ENCODE measurements around the gene FUT6.

Gene FUT6

DNA sequence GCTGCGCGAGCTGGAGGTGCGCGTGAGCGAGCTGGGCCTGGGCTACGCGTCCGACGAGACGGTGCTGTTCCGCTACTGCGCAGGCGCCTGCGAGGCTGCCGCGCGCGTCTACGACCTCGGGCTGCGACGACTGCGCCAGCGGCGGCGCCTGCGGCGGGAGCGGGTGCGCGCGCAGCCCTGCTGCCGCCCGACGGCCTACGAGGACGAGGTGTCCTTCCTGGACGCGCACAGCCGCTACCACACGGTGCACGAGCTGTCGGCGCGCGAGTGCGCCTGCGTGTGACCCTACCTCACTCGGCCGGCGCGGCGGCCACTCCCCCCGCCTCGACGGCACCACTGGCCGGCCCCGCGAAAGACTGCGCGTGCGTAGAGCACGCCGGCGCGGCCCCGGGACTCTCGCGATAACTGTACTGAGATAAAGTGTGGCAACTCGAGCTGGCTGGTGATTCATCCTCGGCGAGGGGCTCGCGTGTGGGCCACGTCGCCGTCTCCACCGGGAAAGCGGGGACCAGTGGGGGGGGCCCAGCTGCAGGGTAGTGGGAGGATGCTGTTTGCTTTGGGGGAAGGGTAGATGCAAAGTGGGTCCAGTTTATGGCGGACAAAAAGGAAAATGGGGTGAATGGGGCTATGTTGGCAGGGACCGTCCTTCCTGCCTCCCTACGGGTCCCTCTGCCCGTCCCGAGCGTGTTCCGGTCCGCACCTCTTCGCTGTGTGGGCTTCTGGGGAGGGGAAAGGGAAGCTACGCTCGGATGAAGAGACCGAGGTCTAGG is 11.4 kb downstream of the FUT6 start:
- DNase-seq (ENCODE audit: low spot score): peak; percentile 31

DNA sequence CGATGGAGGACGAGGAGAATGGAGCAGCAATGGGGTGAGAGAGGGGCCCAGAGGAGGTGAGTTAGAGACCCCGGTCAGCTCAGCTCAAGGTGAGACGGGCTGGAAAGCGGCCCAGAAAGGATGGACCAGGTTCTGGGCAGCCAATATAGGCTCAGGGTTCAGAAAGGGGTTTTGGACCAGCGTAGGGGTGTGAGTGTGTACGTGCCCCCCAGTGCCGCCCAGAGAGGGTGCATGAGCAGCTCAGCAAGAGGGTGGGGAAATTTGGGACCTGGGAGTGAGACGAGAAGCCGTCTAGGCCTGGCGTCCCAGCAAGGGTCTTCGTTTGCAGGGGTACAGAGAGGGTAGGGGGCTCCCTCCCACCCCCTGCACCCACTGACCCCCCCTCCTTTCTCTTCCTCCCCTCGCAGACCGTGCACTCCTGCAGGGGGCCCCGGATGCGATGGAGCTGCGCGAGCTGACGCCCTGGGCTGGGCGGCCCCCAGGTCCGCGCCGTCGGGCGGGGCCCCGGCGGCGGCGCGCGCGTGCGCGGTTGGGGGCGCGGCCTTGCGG is 12.1 kb downstream of the FUT6 start:
- no peak for DNase-seq (ENCODE audit: low spot score)

DNA sequence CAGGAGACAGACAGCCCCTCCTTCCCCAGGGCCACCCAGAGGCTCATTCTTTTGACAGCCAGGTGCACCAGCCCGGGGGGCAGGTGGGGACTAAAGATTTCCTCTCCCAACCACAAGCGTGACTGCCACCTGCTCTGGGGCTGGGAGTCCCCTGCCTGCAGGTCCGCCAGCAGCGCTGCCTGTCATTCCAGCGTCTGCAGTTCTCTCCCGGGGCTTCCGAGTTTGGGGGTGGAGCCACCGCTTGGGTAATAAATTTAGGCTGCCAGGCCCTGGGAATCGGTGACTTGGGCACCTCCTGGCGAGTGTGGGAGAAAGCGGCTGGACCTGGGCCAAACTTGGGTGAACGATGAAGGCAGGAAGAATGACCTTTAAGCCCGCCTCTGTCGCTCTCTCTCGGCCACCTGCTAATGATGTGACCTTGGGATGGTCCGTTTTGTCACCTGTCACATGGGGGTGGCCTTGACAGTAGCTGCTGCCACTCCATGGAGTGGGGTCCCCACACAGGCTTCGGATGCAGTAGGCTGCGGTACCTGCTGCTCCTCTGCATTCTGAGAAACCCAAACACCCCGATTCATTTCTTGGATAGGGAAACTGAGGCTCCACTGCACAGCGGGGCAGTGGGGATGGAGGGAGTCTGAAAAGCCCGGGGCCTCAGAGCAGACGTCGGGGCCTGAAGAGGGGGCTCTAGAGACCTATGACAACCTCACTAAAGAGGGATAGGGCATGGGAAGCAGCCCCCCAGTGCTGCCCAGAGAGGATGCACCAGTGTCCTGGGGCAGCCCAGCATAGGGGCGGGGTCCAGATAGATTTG is 12.8 kb downstream of the FUT6 start:
- no peak for DNase-seq (ENCODE audit: low spot score)

DNA sequence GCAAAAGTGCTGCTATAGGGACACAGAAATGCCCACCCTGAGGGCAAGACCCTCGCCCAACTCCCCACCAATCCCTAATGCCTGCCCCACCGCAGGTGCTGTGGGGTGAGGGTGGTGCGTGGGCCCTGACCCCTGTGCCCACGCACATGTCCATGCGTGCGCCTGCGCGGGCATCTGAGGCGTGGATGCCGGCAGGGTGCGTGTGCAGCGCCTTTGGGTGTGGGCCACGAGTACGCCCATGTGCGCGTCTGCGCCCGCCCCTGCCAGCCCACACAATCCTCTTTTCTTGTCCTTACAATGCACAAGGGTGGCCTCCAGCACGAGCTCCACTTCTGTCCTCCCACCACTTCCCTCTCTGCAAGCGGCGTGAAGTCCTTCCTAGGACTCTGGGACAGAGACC is 14.3 kb downstream of the FUT6 start:
- DNase-seq (ENCODE audit: low spot score): no peak

DNA sequence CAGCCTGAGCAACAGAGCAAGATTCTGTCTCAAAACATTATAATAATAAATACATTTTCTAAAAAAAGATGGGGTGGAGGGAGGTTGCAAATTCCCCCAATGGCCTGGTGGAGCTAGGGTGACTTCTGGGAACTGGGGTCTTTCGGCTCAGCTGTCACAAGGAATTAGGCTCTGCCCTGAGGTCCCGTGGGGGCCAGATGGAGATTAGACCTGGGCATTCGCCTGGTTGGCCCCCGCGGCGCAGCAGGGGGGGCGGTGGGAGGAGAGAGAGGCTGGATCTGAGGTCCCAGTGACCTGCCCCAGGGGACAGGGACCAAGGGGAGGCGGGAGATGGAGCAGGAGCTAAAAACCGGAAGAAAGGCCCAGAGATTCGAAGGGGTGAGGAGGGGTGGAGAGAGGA is 14.8 kb downstream of the FUT6 start:
- no peak for DNase-seq (ENCODE audit: low spot score)

DNA sequence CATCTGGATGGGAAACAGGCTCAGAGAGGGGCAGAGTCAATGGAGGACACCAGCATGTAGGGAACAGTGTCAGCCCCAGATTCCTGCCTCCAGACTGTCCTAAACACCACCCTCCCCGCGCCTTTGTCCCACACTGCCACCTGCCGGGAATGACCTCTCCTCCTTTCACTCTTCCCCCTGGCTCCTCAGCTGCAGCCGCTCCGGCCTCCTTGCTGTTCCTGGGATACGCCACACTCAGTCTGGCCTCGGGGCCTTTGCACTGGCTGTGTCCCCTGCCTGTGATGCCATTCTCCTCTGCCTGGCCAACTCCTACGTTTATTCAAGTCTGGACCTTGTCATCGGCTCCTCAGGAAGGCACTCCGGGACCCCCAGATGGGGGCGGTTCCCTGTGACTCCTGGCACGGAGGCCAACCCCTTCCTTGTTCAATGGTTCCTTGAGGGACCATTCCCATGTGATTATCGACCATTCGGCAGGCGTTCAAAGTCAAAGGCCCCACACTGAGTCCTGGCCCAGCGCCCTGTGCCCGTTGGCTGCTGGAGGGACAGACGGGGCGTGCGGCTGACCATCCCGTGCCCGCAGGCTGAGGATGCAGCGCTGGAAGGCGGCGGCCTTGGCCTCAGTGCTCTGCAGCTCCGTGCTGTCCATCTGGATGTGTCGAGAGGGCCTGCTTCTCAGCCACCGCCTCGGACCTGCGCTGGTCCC is 15.8 kb downstream of the FUT6 start:
- DNase-seq (ENCODE audit: low spot score): no peak

DNA sequence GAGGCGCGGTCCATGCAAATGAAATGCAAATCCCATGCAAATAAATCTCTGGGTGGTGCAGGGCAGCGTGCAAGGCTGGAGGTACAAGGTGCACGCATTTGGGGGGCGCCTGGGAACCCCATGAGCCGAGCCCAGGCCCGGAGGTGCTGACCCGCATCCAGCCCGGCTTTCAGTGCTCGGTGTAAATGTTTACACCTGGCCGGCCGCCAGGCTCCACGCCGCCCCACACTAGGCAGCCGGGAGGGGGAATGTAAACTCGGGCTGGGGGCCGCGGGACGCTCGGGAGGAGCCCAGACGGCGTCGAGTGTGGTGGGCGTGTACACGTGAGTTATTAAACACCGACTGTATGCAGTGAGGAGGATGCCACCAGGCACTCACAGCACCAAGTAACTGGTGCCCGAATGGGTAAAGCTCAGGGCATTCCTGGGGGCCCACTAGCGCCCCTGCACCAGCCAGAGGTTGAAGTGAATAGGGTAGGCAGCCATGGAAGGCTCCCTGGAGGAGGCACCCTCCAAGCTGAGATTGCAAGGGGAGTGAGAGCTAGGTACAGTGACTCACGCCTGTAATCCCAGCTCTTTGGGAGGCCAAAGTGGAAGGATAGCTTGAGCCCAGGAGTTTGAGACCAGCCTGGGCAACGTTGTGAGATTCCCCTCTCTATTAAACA is 17.2 kb downstream of the FUT6 start:
- no peak for DNase-seq (ENCODE audit: low spot score)

DNA sequence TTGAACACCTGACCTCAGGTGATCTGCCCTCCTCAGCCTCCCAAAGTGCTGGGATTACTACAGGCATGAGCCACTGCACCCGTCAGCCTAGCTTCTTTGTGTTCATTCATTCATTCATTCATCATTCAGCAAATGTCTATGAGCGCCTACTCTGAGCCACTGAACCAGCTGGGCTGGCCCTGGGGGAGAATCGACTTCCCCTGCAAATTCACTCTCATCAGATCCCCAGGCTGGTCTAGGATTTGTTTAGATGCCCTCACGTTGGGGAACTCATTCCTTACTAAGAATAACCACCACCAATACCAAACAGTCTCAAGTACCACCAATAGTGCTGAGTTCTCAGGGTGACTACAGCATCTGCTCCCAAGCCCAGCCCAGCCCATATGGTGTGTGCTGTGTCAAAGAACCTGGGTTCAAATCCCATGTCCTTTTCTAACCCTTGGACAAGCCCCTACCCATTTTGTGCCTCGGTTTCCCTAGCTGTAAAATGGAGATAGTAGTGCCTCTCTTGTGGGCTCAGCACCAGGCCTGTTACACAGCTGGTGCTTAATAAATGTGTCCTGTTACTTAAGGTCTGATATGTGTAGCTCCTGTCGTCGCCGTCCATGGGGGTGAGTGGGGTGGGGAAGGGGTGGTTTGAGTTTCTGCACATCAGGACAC is 17.9 kb downstream of the FUT6 start:
- no peak for DNase-seq (ENCODE audit: low spot score)

DNA sequence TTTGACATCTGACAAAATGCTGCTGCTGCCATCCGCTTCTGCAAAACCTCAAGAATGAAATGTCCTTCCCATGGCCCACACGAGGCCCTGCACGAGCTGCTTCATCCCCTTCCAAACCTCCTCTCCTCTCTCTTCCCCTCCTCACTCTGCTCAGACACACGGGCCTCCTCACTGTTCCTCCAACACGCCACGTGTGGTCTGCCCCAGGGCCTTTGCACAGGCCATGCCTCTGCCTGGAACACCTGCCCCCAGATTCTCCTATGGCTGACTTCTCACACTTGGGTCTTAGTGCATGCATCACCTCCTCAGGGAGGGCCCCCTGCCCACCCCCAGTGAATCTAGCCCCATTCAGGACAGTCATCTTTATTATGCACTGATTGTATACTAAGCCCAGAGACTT is 18.7 kb downstream of the FUT6 start:
- DNase-seq (ENCODE audit: low spot score): no peak

DNA sequence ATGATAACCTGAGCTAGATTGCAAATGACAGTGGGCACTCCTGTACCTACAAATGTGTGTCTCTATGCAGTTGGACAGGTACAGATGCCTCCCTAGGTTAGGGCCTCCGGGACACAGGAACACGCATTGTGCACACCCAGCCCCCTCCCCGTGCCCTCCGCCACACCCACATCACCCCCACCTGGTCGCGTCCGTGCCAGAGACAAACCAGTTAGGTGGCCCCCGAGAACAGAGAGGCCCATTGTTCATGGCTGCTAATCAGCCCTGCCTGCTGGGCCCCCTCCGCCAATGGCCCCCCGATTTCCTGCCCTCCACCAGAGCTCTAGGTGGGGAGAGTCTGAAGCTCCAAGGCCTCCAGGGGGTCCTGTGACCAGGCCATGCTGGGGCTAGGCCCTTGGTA is 20.9 kb downstream of the FUT6 start:
- no peak for DNase-seq (ENCODE audit: low spot score)

DNA sequence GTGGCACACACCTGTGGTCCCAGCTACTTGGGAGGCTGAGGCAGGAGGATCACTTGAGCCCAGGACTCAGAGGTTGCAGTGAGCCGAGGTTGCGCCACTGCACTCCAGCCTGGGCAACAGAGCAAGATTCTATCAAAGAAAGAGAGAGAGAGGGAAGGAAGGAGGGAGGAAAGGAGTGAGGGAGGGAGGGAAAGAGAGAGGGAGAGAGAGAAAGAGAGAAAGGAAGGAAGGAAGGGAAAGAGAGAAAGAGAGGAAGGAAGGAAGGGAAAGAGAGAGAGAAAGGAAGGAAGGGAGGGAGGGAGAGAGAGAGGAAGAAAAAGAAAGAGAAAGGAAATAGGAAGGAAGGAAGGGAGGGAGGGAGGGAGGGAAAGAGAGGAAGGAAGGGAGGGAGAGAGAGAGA is 22.3 kb downstream of the FUT6 start:
- no peak for DNase-seq (ENCODE audit: low spot score)

DNA sequence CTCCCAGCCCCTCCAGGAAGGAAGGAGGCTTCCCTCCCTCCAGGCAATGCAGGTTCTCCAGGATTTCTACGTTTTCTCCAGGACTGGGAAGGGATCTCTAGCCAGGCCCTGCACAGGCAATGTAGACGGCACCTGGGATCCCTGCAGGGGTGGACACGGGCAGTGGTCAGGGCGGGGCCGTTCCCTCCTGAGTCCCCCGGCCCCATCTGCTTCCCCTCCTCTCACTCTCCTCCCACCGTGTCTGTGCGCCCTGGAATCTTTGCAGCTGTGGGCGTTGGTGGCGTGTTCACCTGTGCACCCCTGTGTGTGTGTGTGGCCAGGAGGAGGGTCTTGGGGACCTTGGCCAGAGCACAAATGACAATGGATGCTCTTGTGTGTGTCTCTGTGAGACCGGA is 24.7 kb downstream of the FUT6 start:
- DNase-seq (ENCODE audit: low spot score): no peak

DNA sequence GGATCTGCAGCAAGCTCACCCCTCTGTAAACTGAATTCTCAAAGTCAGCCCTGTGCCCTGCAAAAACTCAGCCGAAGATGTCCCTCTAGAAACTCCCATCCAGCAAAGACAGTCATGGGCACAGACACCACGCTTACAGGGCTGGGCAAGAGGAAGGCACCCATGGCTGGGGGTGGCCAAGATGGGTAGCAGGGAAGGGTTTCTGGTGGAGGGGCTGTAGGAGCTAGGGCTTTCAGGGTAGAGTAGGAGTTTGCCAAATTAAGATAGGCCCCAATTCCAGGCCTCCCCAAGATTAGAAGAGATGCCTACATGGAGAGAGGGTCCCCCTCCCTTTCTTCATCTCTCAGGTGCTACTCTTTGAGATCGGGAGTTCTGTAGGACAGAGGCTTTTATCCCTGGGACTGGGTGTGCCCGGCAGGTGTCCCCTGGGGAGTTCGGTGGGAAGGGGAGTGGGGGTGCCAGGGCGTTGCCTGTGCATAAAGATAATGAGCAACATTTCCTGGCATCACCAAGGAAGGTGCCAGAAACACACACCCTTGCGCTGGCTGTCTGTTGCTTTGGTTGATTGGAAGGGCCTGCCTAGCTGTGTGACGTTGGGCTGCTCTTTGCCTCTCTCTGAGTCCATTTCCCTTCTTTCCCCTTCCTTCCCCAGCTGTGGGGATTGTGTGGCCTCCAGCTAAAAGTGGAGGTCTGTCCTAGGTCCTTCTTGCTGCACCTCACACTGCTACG is 25.2 kb downstream of the FUT6 start:
- DNase-seq (ENCODE audit: low spot score): no peak

DNA sequence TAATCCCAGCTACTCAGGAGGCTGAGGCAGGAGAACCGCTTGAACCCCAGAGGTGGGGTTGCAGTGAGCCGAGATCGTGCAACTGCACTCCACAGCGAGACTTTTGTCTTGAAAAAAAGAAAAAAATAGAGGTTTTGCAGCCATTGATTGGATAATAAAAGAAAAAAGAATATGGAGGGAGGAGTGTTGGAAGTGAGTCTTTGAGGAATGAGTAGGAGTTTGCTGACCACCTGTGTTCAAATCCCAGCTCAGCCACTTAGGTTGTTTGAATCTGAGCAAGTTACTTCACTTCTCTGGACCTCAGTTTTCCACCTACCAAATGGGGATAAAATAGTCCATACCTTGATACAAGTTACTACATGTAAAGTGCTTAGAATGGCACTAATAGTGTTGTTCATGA is 28.4 kb downstream of the FUT6 start:
- no peak for DNase-seq (ENCODE audit: low spot score)

DNA sequence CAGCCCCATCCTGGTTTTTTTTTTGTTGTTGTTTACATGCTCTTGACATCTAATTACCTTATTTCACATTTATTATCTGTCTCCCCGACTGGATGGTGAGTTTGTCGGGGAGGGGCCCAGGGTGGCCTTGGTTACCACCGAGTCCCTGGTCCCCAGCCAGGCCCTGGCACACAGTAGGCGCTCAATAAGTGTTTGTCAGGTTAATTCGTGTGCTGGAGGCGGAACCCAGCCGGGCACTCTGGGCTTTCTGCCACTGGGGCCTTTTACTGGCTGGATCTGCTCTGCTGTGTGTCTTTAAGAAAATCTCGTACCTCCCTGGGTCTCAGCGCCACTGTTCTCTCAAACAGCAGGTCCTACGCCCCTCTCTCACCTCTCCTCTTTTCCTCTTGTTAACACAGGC is 30.0 kb downstream of the FUT6 start:
- DNase-seq (ENCODE audit: low spot score): no peak

DNA sequence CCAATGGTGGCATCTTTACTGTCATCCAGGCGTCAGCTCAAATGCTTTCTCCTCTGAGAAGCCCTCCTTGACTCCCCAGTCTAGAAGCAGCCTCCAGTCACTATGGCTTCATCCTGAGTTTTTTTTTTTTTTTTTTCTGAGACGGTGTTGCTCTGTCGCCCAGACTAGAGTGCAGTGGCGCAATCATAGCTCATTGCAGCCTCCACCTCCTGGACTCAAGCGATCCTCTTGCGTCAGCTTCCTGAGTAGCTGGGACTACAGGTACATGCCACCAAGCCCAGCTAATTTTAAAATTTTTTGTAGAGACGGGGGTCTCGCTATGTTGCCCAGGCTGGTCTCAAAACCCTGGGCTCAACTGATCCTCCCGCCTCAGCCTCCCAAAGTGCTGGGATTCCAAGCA is 30.4 kb downstream of the FUT6 start:
- DNase-seq (ENCODE audit: low spot score): no peak

DNA sequence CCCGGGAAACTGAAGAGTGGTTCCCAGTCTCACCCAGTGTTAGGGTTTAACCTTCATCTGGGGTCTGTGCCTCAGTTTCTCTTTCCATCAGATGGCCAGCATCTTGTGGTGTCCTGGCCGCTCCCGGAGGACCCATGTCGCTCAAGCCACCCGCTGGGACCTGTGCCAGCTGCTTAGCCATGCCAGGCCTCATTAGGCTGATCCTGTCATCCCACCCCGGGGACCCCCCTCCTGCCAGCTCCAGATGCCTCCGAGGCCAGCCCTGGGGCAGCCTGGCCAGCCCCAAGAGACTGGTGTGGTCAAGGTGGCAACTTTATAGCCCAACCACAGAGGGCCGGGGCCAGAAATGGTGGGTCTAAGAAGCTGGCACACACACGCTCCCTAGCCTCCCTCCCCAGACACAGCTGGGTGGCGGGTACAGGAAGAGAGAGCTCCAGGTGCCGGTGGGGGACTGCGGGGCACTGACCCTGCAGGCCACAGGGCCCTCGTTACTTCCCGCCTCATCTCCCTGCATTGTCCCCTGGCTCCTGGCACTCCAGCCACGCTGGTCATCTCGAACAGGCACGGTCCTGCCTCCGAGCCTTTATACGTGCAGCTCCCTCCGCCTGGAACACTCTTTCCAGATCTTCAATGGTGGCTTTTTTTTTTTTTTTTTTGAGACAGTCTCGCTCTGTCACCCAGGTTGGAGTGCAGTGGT is 31.2 kb downstream of the FUT6 start:
- no peak for DNase-seq (ENCODE audit: low spot score)

DNA sequence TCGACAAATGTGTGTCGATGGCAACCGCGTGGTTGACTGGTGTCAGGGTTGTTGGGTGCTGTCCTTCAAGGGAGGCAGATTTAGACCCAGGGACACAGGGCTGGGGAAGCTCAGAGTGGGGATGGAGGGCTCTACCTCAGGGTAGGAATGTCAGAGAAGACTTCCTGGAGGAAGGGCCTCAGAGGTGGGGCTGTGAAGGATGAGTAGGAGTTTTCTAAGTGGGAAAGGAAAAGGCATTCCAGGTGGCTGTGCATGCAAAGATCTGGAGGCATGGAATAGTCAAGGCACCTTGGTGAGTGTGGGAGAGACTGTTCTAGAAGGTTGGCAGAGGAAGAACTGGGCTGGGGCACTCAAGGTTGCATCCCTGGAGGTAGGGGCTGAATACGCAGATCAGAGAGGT is 32.6 kb downstream of the FUT6 start:
- no peak for DNase-seq (ENCODE audit: low spot score)

DNA sequence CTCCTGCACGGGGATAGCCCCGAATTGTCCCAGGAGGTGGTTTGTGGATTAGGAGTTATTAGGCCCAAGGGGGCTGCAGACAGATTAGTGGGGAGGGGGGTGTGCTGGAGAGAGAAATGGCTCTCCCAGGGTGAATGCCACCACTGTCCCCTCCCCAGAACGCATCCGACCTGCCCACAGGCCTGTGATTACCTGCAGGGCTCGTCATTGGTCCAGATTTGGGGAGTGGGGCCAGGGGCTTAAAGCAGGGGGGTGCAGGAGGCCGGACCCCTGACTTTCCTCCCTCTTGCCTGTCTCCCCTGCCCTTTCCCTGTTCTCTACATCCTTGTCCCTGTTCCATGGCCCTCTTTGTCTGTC is 33.4 kb downstream of the FUT6 start:
- DNase-seq (ENCODE audit: low spot score): no peak

DNA sequence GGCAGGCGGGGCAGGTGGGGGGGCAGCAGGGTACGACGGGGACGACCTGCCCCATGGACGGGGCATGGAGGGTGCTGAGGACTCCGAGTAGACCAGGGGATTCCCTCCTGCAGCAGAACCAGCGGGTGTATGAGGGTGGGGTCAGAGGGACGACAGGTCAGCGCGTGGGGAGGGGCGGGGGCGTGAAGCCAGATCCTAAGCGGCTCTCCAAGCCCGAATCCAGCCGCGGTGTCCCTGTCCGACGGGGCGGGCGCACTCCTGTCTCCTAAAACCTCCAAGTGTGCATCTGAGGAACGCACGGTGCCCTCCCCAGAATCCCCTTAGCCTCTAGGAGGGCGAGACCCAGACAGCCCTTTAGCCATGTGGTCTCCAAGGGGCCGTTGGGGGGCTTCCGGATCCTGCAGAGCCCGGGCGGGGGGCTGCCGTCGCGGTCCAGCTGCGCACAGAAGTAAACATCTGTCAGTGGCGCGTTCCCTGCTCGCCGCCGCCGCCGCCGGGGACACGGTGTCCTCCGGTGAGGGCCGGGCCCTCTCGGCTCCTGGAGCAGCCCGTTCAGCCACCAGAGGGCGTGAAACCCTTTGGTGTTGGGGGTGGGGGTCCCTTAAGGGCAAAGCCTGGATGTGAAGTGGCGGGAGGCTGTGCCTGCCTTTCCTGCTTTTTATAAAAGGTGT is 33.9 kb downstream of the FUT6 start:
- DNase-seq (ENCODE audit: low spot score): no peak
